Cerebellar nuclear complex (tissue), 1 donor: ENCODE measurements around the gene HDAC5.
"Not testable (repeated sequence)": the region's sequence is repeated elsewhere in the genome, so short reads cannot be mapped to it uniquely, and the experiment has no call there.

Source experiments
- DNase-seq, 2 experiments: peaks; one replicate each; lab custom pipeline; 2025; lab: John Stamatoyannopoulos, UW

The HDAC5 gene

DNA sequence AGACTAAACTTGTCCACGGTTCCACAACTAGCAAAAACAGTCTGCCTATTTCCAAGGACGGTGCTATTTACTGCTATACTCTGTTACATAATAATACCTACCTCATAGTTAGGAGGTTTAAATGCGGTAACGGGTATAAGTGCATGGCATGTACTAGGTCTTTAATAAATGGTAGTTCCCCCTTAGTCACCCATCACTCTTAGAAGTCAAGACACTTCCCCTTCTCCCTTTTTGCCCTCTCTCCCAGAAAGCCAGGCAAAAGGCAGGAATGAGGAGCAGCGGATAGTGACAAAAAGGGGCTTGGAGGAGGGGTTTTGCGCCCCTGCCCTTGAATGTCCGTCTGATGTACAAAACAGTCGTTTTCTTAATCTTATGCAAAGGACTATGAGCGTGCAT is 55.9 kb downstream of the HDAC5 start:
- DNase-seq: no peak

GRCh38 chr17:44066204-44066930 is 57.1 kb downstream of the HDAC5 start, which contains the start of gene LSM12:
TSS of gene LSM12 (minus strand) at chr17:44066671. CDS start at chr17:44066587, 84 bp downstream.
- peak in 1 of 2 experiments; percentile 45 for DNase-seq

GRCh38 chr17:44065668-44066203 is 57.7 kb downstream of the HDAC5 start:
- no peak for DNase-seq

DNA sequence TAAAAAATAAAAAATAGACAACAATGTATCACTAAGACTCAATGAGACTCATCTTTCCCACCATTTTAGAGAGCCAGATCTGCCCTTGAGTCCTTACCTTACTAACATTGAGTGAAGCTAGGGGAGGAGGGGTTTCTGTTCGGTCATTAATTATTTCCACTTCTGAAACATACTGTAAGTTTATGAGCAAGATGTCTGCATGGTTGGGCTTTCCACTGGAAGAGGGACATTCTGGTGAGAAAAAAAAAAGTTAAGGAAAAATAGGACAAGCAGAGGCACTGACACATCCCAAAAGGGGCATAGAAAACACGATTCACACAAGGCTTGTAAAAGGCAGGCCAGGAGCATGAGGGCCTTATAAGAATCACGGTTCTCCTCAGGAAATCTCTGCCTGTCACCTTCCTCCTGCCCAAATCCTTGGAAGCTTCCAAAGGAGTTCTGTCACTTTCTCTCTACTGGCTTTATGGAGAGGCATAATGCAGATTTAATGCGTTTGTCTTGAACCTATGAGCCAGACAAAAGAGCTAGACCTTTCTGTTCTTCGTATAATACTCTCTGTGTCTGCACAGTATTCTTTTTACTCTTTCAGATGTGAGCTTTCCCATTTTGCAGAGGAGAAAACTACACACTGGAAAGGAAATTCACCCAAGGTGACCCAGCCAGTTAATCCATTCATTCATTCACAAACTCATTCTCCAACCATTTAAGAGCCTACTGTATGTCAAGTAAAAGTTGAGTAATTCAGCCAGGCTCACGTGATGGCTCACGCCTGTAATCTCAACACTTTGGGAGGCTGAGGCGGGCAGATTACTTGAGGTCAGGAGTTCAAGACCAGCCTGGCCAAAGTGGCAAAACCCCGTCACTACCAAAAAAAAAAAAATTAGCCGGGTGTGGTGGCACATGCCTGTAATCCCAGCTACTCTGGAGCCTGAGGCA is 59.5 kb downstream of the HDAC5 start:
- DNase-seq: no peak

- DNase-seq: no peak
Measured at GRCh38 chr17:44062871-44063270, 60.6 kb downstream of the HDAC5 start.

GRCh38 chr17:44061446-44061845 is 62.0 kb downstream of the HDAC5 start:
- DNase-seq: no peak

GRCh38 chr17:44059101-44059892 is 64.1 kb downstream of the HDAC5 start:
- no peak for DNase-seq

GRCh38 chr17:44053125-44053872 is 70.1 kb downstream of the HDAC5 start:
- no peak for DNase-seq

DNA sequence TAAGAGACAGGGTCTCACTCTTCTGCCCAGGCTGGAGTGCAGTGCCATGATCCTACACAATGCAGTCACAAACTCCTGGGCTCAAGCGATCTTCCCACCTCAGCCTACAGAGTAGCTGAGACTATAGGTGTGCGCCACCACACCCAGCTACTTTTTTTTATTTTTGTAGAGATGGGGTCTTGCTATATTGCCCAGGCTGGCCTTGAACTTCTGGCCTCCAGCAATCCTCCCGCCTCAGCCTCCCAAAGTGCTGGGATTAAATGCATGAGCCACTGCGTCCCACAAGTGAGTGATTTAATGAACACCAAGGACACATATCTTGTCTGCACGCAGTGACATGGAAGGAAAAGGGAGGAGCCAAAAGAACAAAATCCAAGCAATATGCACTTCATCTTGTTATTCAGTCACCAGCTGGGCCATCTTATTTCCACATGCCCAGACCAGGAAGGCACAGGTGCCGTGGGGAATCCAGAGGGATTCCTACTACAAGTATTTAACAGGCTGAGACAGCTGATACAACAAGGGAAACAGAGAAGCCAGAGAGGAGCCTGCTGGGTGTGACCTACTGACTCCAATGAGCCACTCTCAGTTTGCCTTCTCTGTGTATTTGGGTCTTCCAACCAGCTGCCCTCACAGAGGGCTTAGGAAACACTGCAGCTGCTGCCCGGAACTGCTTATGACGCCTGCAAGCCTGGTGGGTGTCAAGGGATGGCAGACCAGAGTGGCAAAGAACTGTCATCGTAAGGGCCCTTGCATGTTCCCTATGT is 74.0 kb downstream of the HDAC5 start:
- no peak for DNase-seq

DNA sequence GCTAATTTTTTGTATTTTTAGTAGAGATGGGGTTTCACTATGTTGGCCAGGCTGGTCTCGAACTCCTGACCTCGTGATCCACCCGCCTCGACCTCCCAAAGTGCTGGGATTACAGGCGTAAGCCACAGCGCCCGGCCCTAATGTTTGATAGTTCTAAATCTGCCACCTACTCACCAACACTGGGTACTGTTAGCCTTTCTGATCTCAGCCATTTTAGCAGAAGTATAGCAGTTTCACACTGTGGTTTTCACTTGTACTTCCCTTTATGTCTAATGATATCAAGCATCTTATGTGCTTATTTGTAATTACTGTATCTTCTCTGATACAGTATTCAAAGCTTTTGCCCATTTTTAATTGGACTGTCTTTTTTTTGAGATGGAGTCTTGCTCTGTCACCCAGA is 76.5 kb downstream of the HDAC5 start:
- DNase-seq: not testable (repeated sequence)

DNA sequence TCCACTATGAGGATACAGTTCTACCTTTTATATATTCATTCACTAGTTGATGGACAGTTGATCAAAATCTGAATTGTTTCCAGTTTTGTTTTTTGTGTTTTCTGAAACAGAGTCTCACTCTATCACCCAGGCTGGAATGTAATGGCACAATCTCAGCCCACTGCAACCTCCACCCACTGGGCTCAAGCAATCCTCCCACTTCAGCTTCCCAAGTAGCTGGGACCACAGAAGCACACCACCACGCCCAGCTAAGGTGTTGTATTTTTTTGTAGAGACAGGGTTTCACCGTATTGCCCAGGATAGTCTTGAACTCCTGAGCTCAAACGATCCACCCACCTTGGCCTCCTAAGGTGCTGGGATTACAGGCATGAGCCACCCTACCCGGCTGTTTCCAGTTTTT is 78.0 kb downstream of the HDAC5 start:
- no peak for DNase-seq

DNA sequence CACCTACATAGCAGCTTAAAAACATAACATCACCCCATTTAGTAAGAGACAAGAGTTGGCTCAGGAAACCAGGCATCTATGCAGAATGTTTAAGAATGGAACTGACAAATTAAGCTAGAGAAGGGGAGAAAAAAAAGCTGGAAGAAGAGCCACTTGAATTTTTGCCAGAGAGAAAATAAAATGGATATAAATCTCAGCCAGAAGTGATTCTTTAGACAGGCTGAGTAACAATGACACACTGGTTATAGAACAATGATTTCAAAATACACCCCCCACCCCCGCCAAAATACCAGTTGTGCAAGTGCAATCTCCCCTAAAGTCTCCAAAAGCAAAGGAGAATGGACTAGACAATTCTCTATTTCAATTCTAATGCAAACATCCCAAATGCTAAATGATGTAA is 79.4 kb downstream of the HDAC5 start:
- DNase-seq: no peak

DNA sequence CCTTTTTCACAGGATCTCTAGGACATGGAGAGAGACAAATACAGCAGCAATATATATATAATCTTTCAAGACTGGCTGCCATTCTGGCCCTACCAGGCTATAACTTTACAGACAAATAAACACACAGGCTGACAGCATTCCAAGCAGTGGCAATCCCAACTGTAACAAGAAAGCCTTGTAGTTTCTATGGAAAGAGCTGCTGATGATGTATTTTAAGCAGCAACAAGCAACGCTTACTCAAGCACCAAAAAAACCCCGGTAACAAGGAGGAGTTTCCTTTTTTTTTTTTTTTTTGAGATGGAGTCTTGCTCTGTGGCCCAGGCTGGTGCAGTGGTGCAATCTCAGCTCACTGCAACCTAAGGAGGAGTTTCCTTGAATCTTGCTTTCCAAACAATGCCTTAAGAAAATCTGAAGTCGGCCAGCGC is 80.2 kb downstream of the HDAC5 start:
- no peak for DNase-seq

- DNase-seq: no peak
Measured at GRCh38 chr17:44039829-44040635, 83.4 kb downstream of the HDAC5 start.

DNA sequence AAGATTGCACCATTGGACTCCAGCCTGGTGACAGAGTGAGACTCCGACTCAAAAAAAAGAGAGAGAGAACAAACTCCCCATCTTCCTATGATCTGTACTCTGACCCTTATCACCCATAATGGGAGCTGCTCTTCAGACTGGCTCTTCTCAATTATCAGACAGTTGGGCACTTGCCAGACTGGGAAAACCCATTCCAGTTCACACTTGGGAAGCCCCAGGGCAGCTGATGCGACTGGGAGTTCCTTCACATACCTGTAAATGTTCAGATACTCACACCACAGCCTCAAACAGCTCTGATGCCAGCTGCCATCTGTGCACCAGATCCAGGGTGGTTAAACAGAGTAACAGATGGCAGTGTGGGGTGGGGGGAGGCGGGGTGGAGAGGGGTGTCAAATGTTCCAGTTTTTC is 84.8 kb downstream of the HDAC5 start:
- peak in 1 of 2 experiments; percentile 10 for DNase-seq

DNA sequence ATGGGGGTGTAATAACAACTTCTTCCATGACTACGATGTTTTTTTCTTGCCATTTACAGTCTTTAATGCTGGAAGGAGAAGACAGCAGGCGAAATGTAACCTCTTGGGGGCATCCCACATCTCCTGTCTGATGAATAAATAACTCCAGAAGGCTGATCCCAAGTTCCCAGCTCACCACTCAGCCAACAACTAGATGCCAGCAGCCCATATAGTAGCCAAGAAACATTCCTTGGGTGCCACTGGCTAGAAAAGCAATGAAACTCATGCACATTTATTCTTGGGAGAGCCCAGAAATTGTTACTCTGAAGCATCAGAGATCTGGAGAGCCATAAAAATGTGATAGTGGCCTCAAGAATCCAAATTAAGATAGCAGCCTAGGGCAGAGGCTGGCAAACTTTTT is 86.0 kb downstream of the HDAC5 start:
- DNase-seq: no peak

GRCh38 chr17:44034688-44035087 is 88.8 kb downstream of the HDAC5 start:
- not testable (repeated sequence) for DNase-seq

GRCh38 chr17:44033861-44034408 is 89.5 kb downstream of the HDAC5 start:
- no peak for DNase-seq

DNA sequence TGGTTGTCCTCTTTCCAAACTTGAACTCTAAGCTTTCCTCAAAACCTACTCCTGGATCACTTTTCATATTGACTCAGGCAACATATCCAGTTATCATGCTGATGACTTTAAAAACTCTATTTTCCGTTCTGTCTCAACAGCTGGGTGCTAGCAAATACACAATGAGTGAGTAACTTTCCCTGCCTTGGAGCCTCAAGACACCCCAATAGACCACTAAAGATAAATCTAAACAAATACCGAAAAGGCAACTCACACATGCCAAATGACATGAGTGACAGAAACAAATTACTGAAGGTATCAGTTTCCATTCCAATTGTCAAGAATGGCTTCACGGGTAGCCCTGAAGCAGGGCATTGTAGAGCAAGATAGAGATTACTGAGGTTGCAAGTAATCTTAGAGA is 93.0 kb downstream of the HDAC5 start:
- DNase-seq: no peak
